GM18867 (cell line): ENCODE measurements around the gene TH.

Source experiments
- ATAC-seq: cut with Tn5 transposase; IDR thresholded peaks from one replicate; pipeline ENCODE4 v1.9.1; 2021; ENCODE audit warnings: mild to moderate bottlenecking, moderate library complexity; ENCODE audit not compliant: unreplicated experiment

The TH gene

DNA sequence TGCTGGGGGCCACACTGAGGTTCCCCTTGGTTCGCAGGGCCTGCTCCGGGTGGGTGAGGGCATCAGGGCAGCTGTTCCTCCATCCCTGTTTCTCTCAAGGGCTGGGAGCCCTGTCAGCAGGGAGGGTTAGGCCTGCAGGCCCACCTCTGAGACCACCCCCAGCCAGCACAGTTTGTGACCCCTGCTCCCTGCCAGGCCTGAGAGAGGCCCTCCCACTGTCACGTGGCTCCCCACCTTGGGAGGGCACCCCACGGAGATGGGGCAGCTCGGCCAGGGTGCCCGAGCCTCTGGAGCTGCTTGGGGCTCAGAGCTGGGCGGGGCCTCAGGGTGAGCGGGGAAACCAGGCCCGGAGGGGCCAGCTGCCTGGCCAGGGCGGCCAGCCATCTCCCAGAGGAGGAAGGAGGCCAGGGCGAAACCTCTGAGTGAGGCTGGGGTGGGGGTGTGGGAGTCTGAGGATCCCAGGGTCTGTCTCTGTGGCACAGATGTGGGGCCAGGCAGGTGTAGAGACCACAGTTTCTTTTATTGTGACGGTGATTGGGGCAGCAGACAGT, 8.1 kb downstream of the TH start:
- ATAC-seq = no peak

DNA sequence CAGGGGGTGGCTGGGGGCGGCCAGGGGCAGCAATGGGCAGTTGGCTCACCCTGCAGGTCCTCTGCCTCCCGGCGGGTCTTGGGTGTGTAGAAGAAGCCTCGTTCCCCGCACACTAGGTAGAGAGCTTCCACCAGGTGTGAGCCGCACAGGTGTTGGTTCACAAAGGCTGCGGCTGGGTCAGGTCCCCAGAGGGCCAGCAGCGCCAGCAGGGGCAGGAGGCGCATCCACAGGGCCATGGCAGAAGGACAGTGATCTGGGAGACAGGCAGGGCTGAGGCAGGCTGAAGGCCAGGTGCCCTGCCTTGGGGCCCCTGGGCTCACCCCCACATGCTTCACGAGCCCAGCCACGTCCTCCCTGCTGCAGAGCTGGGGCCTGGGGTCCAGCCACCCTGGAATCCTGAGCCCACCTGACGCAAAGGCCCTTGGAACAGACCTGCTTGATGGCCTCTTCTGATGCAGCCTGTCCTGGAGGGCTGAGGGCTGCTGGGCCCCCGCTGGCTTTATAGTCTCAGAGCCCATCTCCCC, 10.8 kb downstream of the TH start, which contains the start of gene INS:
INS (minus strand) TSS at position 474 of the 524 bp plus-strand sequence; CDS start at position 236, 238 bp downstream.
- no peak for ATAC-seq

DNA sequence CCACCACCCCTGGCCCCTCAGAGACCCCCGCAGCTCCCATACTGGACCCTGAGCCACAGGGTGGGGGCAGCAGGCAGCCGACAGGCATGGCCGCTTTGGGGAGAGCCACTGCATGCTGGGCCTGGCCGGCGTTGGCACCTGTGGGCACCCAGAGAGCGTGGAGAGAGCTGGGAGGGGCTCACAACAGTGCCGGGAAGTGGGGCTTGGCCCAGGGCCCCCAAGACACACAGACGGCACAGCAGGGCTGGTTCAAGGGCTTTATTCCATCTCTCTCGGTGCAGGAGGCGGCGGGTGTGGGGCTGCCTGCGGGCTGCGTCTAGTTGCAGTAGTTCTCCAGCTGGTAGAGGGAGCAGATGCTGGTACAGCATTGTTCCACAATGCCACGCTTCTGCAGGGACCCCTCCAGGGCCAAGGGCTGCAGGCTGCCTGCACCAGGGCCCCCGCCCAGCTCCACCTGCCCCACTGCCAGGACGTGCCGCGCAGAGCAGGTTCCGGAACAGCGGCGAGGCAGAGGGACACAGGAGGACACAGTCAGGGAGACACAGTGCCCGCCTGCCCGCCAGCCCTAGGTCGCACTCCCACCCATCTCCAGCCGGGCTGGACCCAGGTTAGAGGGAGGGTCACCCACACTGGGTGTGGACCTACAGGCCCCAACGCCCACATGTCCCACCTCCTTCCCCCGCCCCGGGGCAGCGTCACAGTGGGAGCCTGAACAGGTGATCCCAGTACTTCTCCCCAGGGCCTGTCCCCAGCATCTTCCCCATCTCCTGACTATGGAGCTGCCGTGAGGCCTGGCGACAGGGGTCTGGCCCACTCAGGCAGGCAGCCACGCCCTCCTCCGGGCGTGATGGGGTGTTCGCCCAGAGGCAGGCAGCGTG, 11.8 kb downstream of the TH start:
- ATAC-seq = no peak

DNA sequence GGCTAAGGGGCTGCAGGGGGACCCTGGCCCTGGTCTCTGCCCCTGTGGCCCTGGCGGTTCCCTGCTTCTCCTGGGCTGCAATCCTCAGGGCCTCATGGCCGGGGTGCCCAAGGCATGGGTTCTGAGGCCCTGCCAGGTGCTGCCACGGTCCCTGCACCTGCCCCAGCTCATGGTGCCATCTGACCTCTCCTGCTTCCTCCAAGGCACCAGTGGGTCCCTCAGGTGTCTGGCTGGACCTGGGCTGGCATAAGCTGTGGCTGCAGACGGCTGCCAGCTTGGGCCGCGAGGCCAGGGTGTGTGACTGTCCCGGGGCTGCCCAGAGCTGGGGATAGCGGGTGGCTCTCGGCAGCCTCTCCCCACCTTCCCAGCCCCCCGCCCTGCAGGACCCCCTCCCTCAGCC, 12.6 kb downstream of the TH start:
- no peak for ATAC-seq

DNA sequence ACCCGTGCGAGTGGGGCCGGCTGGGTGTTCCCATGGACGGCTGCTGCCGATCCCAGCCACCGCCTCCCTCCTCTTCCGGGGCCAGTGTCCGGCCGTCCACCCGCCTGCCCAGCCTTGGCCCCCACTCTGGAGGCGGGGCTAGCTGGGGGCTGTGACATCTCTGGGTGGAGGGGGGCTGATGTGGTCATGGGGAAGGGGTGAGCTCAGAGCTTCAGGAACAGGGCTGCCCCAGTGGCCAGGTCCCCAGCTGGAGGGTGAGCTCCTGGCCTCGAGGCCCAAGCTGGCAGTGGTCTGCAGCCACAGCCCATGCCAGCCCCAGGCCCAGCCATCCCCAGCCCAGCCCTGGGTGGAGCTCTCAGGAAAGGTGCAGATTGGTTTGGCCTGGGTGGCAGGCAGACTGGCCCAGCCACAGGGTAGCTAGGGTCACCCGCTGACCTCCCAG, 13.3 kb downstream of the TH start:
- ATAC-seq = no peak

DNA sequence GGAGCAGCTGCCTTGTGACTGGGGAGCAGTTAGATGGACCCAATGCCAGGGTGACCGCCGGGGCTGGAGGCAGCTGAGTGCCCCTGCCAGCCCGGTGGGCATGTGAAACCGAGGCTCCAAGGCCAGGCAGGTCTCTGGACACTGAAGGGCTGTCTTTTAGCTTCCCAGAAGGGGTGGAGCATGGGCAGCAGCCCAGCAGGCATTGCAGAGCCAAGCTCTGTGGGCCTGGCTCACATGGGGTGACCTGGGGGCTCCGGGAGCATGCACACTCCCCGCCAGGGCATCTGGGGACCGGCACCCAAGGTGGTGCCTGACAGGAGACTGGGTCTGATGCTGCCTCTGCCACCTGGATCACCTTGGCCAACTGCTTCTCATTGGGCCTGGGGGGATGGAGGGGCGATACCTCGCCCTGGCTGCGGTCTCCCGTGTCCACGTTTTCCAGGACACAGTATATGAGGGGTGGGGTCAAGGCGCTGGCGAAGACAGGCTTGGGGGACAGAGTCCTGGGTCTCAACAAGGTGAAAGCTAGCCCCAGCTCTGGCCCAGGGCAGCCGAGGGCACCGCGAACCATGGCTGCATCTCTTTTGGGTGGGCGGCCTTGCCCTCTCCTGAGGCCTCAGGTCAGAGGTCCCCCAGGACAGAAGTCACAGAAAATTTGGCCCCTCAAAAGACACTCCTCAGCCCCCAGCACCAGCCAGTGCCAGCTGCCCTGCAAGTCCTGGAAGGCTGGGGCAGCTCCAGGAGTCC, 14.1 kb downstream of the TH start:
- ATAC-seq = no peak

DNA sequence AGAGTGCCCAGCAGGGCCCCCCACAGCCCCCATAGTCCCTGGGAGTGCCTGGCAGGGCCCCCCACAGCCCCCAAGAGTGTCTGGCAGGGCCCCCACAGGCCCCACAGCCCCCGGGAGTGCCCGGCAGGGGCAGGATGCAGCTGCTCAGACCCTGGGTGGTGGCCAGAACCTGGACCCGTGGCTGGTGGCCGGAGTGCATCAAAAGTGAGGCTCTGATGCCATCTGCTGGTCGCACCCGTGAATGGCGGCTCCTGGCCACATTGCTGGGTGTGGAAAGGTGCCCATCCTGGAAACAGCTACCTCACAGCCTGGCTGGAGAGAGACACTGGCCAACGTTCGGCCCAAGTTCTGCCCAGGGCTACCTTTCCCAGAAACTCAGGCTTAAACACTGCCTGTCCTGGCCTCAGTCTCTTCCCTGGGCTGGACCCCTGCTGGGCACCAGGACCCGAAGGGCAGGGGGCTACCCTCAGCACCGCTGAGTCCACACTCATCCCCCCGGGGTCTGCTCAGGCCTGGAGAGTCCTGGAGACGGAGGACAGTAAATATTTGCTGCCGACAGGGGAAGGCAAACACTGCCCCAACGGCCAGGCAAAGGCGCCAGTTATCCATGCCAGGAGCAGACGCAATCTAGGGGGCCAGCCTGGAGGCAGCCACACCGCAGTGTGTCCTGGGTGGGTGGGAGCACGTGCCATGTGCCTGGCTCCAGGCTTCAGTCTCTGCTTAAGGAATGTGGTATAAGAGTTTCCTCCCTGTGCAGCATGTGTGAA, 15.0 kb downstream of the TH start:
- ATAC-seq = no peak

DNA sequence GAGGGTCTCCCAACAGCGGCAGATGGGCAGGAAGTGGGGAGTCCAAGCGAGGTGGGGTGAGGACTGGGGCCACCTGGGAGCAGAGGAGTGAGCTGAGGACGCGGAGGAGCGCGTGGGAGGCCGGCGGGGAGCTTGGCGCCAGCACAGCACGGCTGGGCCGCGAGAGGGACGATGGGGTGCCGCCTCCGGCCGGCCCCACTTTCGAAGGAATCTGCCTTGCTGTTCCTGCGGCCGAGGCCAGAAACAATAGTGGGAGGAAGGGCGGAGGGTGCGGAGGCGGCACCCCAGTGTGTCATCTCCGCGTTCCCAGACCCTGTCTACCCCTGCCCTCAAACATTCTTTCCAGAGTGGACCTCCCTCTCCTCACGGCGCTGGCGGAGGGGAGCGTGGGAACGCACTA, 16.1 kb downstream of the TH start:
- ATAC-seq = no peak

DNA sequence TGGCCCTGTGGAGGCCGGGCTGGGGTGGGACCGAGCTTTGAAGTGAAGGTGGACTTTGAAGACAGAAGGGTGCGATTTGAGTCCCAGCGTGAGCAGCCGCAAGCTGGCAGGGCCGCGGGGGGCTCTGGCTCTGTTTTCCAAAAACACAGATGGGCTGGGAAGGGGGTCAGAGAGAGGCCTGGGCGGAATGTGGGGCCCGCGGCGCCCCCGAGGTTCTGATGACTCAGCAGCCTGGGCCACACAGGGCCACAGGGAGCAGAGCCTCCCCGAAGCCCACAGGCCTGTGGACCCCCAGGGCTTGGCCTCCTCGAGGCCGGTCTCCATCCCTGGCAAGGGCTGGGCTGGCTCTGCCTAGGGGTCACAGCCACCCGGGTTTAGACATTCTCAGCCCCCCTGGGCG, 16.7 kb downstream of the TH start:
- ATAC-seq = no peak

DNA sequence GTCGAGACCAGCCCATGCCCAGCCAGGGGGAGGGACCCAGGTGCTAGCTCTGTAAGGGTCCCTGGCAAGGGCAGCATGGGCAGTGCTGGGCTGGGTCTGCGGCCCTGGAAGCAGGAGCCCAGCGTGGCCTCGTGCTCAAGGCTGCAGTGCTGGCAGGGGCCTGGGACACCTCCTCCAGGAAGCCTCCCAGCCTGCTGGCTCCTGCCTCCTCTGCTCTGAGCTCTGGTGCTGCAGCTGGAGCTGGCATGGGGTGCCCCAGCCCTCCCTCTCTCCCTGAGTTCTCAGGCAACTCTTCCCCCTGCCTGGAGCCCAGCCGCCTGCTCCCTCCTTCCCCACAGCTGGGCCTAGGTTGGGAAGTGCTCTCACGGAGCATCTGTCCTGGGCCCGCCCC, 17.4 kb downstream of the TH start:
- no peak for ATAC-seq

DNA sequence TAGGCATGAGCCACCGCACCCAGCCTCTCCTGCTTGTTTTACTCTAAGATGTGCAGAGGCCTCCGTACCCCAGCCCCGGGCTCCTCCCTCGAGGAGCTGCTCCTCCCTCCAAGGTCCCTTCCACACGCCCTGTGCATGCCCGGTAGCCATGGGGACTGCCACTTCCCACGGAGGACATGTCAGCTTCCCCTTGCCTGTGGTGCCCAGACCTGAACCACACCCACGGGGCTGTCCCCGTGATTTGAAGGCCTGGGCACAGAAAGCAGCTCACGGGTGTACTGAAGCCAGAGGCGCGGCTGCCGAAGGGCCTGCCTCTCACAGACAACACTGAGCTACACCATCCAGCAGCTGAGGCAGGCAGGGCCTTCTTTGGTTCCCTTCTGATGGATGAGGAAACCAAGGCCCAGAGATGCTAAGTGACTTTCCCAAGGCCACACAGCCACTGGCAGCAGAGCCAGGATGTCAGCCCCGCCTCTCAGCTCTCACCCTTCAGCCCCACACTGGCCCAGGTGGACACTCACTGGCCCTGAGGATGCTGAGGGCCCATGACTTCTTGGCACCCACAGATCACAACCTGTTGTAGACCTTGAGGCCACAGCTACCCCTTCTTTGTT, 17.9 kb downstream of the TH start:
- no peak for ATAC-seq

DNA sequence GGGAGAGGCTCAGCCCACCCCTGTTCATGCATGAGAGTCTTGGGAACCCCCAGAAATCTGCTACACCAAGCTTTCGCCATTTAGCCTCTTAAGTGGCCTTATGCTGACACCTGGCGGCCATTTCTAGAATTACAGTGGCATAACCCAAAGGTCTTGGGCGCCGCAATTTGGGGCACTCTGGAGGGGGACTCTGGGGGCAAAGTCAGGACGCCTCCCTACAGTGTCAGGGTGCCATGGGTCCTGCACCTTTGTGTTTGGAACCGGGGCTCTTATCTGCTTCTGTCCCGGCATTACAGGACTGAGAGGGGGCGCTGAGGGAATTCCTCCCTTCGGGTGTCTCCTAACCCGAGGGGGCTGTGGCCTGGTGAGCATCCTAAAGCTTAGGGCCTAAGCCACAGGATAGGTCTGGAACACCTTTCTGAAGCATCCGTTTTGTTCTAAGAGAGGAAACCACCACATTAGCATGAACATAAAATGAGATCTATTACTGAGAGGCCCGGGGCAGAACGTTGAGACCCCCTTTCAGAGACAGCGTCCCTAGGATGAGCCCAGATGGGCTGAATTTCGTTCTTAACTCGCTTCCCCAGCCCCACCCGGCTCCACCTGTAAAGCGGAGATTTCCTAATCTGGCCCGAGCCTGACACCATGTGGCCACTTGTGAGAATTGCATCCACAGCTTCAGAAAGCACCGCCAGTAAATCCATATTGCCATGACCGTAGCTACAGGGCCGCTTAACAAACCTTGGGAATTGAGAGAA, 19.9 kb downstream of the TH start:
- no peak for ATAC-seq

DNA sequence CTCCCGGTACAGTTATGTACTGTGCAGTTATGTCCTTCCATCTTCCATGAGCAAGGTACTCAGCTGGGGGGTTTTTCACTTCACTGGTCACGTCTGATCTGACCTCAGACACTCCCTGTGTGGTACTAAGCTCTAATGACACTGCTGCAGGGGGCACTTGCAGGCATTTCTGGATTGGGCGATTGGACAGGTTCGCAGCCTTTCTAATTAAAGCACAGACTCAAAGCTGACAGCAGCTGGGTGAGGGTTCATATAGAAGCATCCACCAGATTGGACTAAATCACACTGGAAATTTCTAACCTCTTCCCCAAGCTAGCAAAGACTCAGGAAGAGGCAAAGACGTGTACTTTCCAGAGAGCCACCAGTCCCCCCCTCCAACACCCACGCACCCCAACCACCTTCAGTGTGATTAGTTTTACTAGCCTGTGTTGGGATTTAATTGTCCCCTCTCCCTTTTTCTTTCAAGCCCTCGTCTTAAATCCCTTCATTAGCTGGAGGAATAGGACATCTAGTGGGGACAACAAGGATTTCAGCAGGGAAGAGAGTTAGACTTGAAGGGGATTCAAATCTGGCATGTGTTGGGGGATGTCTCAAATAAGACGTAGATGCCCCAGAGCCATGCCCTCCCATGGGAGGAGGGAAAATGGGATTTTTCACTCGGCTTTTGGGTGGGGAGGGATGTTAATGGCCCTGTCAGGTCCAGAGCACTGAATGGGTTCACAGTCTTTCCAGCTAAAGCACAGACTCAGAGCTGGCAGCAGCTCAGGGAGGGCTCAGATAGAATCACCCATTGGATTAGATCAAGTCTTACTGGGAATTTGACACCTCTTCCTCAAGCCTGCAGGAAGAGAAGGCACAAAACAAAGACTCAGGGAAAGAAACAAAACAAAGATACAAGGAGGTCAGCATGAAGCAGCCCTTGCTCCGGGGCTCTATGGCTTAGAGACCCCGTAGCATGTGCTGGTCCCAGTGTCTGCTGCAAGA, 21.5 kb downstream of the TH start:
- ATAC-seq = no peak

DNA sequence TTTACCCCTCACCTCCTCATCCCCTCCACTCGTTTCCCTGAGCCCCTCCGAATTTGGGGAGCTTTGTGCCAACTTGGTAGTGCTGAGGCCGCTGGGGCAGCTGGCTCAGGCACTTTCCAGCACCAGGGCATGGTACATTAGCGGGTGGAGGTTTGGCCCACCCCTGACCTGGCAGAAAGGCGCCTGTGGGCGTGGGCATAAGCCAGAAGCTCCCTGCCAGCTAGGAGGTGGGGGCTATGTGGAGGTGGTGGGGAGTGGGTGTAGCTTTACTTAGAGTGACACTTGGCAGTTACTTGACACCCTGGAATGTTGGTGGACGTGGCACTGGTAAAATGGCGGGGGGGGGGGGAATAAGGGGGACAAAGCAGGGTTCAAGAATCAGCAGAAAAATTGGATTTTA, 22.2 kb downstream of the TH start:
- ATAC-seq = no peak

DNA sequence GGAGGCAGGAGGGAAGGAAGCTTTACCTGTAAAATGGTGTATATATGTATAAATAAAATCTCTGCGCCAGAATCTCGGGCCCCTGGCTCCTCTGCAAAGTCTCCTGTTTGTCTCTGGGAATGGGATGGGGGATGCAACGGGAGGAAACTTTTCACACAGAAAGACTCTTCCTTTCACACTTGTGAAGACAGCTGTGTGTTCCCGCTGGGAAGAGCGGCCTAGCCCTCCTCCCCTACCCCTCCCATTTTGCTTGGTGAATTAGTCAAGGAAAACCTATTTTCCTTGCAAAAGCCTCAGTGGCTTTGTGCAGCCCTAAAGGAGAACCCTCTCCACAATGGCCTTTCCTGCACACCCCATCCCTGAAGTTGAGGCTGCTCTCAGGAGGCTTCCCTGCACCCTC, 23.0 kb downstream of the TH start:
- ATAC-seq = no peak

DNA sequence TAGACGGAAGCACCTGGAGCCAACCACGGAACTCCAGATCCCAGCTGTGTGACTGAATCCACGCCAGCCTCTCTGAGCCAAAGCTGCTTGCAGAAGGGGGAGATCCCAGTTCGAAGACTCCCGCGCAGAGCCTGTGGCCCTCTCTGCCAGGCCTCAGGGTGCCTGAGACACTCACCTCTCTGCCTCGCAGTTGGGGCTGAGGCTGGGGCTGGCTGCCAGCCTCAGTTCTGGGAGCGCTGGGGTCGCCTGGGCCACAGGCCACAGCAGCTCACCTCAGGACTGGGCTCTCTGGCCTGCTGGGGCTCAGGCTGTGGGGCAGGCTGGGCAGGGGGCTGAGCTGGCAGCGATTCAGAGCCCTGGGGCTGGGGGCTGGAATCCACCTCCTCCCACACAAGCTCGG, 24.2 kb downstream of the TH start:
- ATAC-seq = no peak

DNA sequence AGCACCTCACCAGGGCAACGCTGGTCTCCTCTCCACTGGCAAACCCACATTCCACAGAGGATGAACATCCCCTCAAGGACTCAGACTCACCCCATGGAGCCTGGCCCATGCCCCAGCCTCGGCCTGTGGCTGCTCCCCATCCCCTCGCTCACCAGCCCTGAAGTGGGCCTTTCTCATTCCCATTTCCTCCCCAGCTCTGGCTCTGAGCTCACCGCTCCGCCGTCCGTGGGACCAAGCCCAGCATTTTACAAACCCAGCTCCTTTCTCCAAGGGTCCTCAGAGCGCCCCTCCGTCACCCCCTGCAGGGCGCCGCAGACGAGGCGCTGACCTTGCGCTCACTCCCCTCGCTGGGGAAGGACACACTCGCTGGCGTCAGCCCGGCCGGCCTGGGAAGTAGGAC, 25.6 kb downstream of the TH start:
- ATAC-seq = no peak

DNA sequence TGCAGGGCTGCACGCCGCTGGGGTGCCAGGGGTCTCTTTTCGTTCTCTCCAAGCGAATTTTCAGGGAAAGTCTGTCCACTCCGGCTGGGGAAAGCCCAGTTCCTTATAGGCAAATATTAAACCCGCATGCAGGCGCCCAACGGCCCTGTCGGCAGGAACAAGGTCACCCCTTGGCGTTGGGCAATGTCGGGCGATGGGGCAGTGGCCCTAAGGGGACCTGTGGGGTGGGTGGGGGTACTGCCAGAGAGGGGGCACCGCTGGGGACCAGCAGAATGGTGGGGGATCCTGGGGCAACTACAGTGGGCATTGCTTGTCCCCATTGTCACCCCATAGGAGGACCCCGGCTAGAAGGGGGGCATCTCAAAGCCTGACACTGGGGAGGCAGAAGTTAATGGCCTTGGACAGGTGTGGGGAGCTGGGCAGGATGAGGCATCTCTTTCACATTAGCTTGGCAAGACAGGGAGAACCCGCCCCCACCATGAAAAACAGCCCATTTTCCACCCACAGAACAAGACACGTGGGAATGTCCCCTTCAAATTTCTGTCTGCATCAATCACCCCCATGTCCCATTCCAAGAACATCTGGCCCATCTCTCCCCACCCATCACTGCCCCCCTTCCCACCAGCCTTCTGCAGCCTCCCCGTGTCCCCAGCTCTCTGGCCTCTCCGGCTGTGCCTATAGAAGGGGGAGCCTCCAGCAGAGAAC, 26.9 kb downstream of the TH start:
- ATAC-seq = no peak
